IPS DF 19.7 (cell line): ENCODE measurements around the gene ANKRD40.
"Not testable (repeated sequence)": the region's sequence is repeated elsewhere in the genome, so short reads cannot be mapped to it uniquely, and the experiment has no call there.

Experiments
- DNase-seq: peaks from one replicate; pipeline ENCODE4 v3.0.0-alpha.2; 2013; ENCODE audit warnings: low read depth, low spot score

The ANKRD40 gene

GRCh38 chr17:50686494-50687199 is 21.1 kb downstream of the ANKRD40 start:
- no peak for DNase-seq

- no peak for DNase-seq
Measured at GRCh38 chr17:50685691-50686493, 21.8 kb downstream of the ANKRD40 start.

GRCh38 chr17:50685334-50685665 is 22.4 kb downstream of the ANKRD40 start:
- DNase-seq: no peak

- DNase-seq: no peak
Measured at GRCh38 chr17:50684612-50685333, 22.9 kb downstream of the ANKRD40 start.

- no peak for DNase-seq
Measured at GRCh38 chr17:50684288-50684611, 23.5 kb downstream of the ANKRD40 start.

GRCh38 chr17:50683434-50684287 is 24.1 kb downstream of the ANKRD40 start:
- DNase-seq: no peak

- DNase-seq: no peak
Measured at GRCh38 chr17:50682938-50683337, 24.8 kb downstream of the ANKRD40 start.

GRCh38 chr17:50682441-50682840 is 25.3 kb downstream of the ANKRD40 start:
- DNase-seq: no peak

GRCh38 chr17:50681263-50682200 is 26.2 kb downstream of the ANKRD40 start:
- DNase-seq: no peak

GRCh38 chr17:50680543-50681262 is 27.0 kb downstream of the ANKRD40 start:
- DNase-seq: not testable (repeated sequence)

GRCh38 chr17:50680126-50680525 is 27.6 kb downstream of the ANKRD40 start:
- DNase-seq: no peak

GRCh38 chr17:50679008-50679544 is 28.6 kb downstream of the ANKRD40 start:
- DNase-seq: no peak

GRCh38 chr17:50677851-50678375 is 29.8 kb downstream of the ANKRD40 start:
- DNase-seq: no peak

GRCh38 chr17:50676065-50676975 is 31.4 kb downstream of the ANKRD40 start:
- DNase-seq: no peak

GRCh38 chr17:50675627-50676026 is 32.1 kb downstream of the ANKRD40 start:
- DNase-seq: no peak

GRCh38 chr17:50675190-50675589 is 32.5 kb downstream of the ANKRD40 start:
- no peak for DNase-seq

GRCh38 chr17:50672831-50673551 is 34.7 kb downstream of the ANKRD40 start:
- no peak for DNase-seq

GRCh38 chr17:50672071-50672470 is 35.6 kb downstream of the ANKRD40 start:
- no peak for DNase-seq
